ENCODE results near the gene FZD1. TPM values are rescaled to one million over a fixed set of nuclear protein-coding genes. Genes with fewer than 3 reads are reported as not detected.

The FZD1 gene
- total RNA-seq, 1 donor from 2014 or later, result 16.5 TPM

- intact Hi-C loops (cut with DNase I), result no loop called here
Observed at GRCh38 chr7:91293840-91294239, 29.6 kb downstream of the FZD1 start.

DNA sequence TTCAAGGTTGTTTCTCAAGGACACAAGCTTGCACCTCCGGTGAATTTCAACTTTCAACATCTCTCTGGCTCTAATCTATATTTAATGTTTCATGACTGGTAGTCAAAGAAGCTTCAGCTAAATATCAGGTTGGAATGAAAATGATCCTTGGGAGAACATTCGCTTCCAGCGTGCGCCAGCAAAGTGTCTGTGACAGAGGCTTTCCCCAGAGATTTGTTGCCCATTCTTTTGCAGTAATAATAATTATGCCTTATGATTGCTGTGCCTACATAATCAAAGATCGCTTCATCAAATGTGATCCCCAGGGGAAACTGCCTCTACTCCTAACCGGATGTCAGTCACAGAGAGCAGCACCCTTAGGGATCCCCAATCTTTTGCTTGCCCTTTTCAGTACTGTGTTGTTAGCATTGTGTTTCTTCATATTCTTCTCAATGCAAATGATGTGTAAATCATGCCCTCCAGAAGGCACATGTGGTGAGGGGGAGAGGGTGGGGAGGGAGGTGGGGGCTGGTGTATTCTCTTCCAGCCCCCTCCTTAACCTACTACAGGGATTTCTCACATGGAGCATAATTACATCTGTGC, 30.5 kb downstream of the FZD1 start:
- no peak overlapping the region for H3K27ac ChIP-seq

More at GRCh38 chr7:91293840-91294239, 29.6 kb downstream of the FZD1 start:
- Histone ChIP-seq H3K4me1 (no peaks in the 10 kb centered on the region), H3K27me3 (no peaks in the 10 kb centered on the region), H3K9me3 (no peaks in the 10 kb centered on the region), H3K36me3 (no peaks in the 10 kb centered on the region), H3K27ac (no peak overlapping the region), H3K4me3 (no peak overlapping the region)
- TF ChIP-seq, protein P1, sequence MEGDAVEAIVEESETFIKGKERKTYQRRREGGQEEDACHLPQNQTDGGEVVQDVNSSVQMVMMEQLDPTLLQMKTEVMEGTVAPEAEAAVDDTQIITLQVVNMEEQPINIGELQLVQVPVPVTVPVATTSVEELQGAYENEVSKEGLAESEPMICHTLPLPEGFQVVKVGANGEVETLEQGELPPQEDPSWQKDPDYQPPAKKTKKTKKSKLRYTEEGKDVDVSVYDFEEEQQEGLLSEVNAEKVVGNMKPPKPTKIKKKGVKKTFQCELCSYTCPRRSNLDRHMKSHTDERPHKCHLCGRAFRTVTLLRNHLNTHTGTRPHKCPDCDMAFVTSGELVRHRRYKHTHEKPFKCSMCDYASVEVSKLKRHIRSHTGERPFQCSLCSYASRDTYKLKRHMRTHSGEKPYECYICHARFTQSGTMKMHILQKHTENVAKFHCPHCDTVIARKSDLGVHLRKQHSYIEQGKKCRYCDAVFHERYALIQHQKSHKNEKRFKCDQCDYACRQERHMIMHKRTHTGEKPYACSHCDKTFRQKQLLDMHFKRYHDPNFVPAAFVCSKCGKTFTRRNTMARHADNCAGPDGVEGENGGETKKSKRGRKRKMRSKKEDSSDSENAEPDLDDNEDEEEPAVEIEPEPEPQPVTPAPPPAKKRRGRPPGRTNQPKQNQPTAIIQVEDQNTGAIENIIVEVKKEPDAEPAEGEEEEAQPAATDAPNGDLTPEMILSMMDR (IDR thresholded peaks at IDR 0.05), result no peak
- TF ChIP-seq POLR2AphosphoS5 (IDR thresholded peaks at IDR 0.05; ENCODE audit: insufficient read depth in 1 of 2, low read depth in 1 of 2) (no peak), POLR2A (IDR thresholded peaks at IDR 0.05) (no peak)
- no peak for DNase-seq (ENCODE audit: extremely low spot score in 2 of 2)

GRCh38 chr7:91295576-91295975, 31.3 kb downstream of the FZD1 start:
- no peaks in the 10 kb centered on the region for H3K27me3 ChIP-seq
- H3K9me3 ChIP-seq, result no peaks in the 10 kb centered on the region
- TF ChIP-seq, protein P1 (IDR thresholded peaks at IDR 0.05), result no peak
- TF ChIP-seq POLR2AphosphoS5 (IDR thresholded peaks at IDR 0.05; ENCODE audit: insufficient read depth in 1 of 2, low read depth in 1 of 2), result no peak
- no peak for TF ChIP-seq POLR2A (IDR thresholded peaks at IDR 0.05)

More for the DNA sequence above, 30.5 kb downstream of the FZD1 start:
- Histone ChIP-seq H3K27me3 (no peaks in the 10 kb centered on the region), H3K4me3 (no peak overlapping the region), H3K9me3 (no peaks in the 10 kb centered on the region), H3K36me3 (no peaks in the 10 kb centered on the region), H3K4me1 (no peaks in the 10 kb centered on the region)
- no peak for DNase-seq (ENCODE audit: extremely low spot score in 2 of 2)
- intact Hi-C loops (cut with DNase I), result no loop called here
- TF ChIP-seq, protein P1 (IDR thresholded peaks at IDR 0.05), result no peak
- TF ChIP-seq POLR2AphosphoS5 (IDR thresholded peaks at IDR 0.05; ENCODE audit: insufficient read depth in 1 of 2, low read depth in 1 of 2), result no peak
- no peak for TF ChIP-seq POLR2A (IDR thresholded peaks at IDR 0.05)

DNA sequence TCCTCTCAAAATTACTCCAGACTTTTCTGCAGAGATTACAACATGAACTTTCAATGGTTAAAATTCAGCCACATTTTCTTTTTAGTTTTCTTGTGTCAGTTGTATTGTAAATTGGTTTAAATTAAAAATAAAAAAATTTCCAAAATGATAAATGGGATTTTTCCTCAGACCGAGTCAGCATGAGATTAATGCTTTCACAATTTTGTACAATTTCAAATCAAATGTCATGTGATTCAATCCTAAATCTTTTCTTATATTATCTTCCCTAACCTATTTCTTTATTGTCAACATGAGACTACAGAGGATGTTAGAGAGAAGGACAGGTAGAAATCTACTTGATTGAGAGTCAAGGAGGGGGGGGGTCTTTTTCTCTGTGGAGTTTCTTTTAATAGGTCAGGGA, 33.7 kb downstream of the FZD1 start:
- no peaks in the 10 kb centered on the region for H3K36me3 ChIP-seq
- intact Hi-C loops (cut with DNase I), result no loop called here
- H3K4me3 ChIP-seq, result no peak overlapping the region
- no peaks in the 10 kb centered on the region for H3K9me3 ChIP-seq
- H3K4me1 ChIP-seq, result no peaks in the 10 kb centered on the region
- TF ChIP-seq POLR2A (IDR thresholded peaks at IDR 0.05), result no peak
- no peak for TF ChIP-seq POLR2AphosphoS5 (IDR thresholded peaks at IDR 0.05; ENCODE audit: insufficient read depth in 1 of 2, low read depth in 1 of 2)
- TF ChIP-seq, protein P1 (IDR thresholded peaks at IDR 0.05), result no peak
- no peak for DNase-seq (ENCODE audit: extremely low spot score in 2 of 2)
- H3K27me3 ChIP-seq, result no peaks in the 10 kb centered on the region
- no peak overlapping the region for H3K27ac ChIP-seq

More at GRCh38 chr7:91295576-91295975, 31.3 kb downstream of the FZD1 start:
- no peaks in the 10 kb centered on the region for H3K4me1 ChIP-seq
- H3K36me3 ChIP-seq, result no peaks in the 10 kb centered on the region
- DNase-seq (ENCODE audit: extremely low spot score in 2 of 2), result no peak
- no peak overlapping the region for H3K4me3 ChIP-seq
- no peak overlapping the region for H3K27ac ChIP-seq
- intact Hi-C loops (cut with DNase I), result no loop called here

- Histone ChIP-seq H3K4me1 (no peaks in the 10 kb centered on the region), H3K36me3 (no peaks in the 10 kb centered on the region), H3K27ac (no peak overlapping the region), H3K27me3 (no peaks in the 10 kb centered on the region), H3K9me3 (no peaks in the 10 kb centered on the region), H3K4me3 (no peak overlapping the region)
- intact Hi-C loops (cut with DNase I), result no loop called here
- TF ChIP-seq POLR2A (IDR thresholded peaks at IDR 0.05) (no peak), POLR2AphosphoS5 (IDR thresholded peaks at IDR 0.05; ENCODE audit: insufficient read depth in 1 of 2, low read depth in 1 of 2) (no peak)
- TF ChIP-seq, protein P1 (IDR thresholded peaks at IDR 0.05), result no peak
- no peak for DNase-seq (ENCODE audit: extremely low spot score in 2 of 2)
Observed at GRCh38 chr7:91299952-91300775, 35.9 kb downstream of the FZD1 start.

All from vagina (tissue), 2 donors.